ENCODE data around the gene IL15RA. TPM values are rescaled to one million over a fixed set of nuclear protein-coding genes. Genes with fewer than 3 reads are reported as not detected.

Gene IL15RA
- total RNA-seq, 1 donor from 2014 or later: 24.8 TPM

GRCh38 chr10:5958077-5958476 lies 19.3 kb downstream of the IL15RA start:
- no peak for DNase-seq (ENCODE audit: low spot score in 2 of 2)
- Histone ChIP-seq H3K4me3 (no peak overlapping the region), H3K4me1 (no peaks in the 10 kb centered on the region), H3K9me3 (no peaks in the 10 kb centered on the region), H3K27me3 (no peaks in the 10 kb centered on the region), H3K27ac (peak overlapping the region; percentile 24 to 42), H3K36me3 (peaks cover 11 to 18% of the 10 kb centered on the region in 2 donors)
- no peak for TF ChIP-seq CTCF (IDR thresholded peaks at IDR 0.05)
- intact Hi-C loops (cut with DNase I): no loop called here

- peak in 1 of 2 donors; percentile 53 for DNase-seq (ENCODE audit: low spot score in 2 of 2)
- H3K4me1 ChIP-seq: peaks cover 1 to 3% of the 10 kb centered on the region in 2 donors
- H3K27me3 ChIP-seq: no peaks in the 10 kb centered on the region
- no peak overlapping the region for H3K4me3 ChIP-seq
- intact Hi-C loops (cut with DNase I): no loop called here
- H3K36me3 ChIP-seq: peaks cover 10 to 13% of the 10 kb centered on the region in 2 donors
- H3K27ac ChIP-seq: peak overlapping the region; percentile 55 to 69
- no peaks in the 10 kb centered on the region for H3K9me3 ChIP-seq
- TF ChIP-seq CTCF (IDR thresholded peaks at IDR 0.05): no peak
Observed at GRCh38 chr10:5956146-5956936, 21.0 kb downstream of the IL15RA start.

- Histone ChIP-seq H3K36me3 (peaks cover 0 to 4% of the 10 kb centered on the region in 2 donors), H3K4me1 (peaks cover 9 to 21% of the 10 kb centered on the region in 2 donors), H3K27ac (peak overlapping the region; percentile 34 to 46), H3K27me3 (no peaks in the 10 kb centered on the region), H3K4me3 (no peak overlapping the region), H3K9me3 (no peaks in the 10 kb centered on the region)
- intact Hi-C loops (cut with DNase I): loop anchor here (5.0 kb wide), 2 partner anchors 59 to 449 kb away; no protein-coding TSS in a partner anchor
- DNase-seq (ENCODE audit: low spot score in 2 of 2): no peak
- TF ChIP-seq CTCF (IDR thresholded peaks at IDR 0.05): no peak
Observed at GRCh38 chr10:5953676-5954075, 23.7 kb downstream of the IL15RA start.

- TF ChIP-seq CTCF (IDR thresholded peaks at IDR 0.05): no peak
- intact Hi-C loops (cut with DNase I): loop anchor here (5.0 kb wide), 2 partner anchors 59 to 449 kb away; no protein-coding TSS in a partner anchor
- Histone ChIP-seq H3K27me3 (no peaks in the 10 kb centered on the region), H3K9me3 (no peaks in the 10 kb centered on the region), H3K27ac (peak overlapping the region; percentile 13 to 46), H3K4me3 (no peak overlapping the region), H3K36me3 (peaks cover 0 to 4% of the 10 kb centered on the region in 2 donors), H3K4me1 (peaks cover 9 to 21% of the 10 kb centered on the region in 2 donors)
- no peak for DNase-seq (ENCODE audit: low spot score in 2 of 2)
Observed at GRCh38 chr10:5952731-5953385, 24.5 kb downstream of the IL15RA start.

GRCh38 chr10:5951721-5952407 lies 25.5 kb downstream of the IL15RA start:
- DNase-seq (ENCODE audit: low spot score in 2 of 2): no peak
- H3K4me1 ChIP-seq: peaks cover 9 to 26% of the 10 kb centered on the region in 2 donors
- no peak overlapping the region for H3K4me3 ChIP-seq
- H3K27ac ChIP-seq: peak overlapping the region; percentile 74 to 76
- H3K36me3 ChIP-seq: peaks cover 0 to 4% of the 10 kb centered on the region in 2 donors
- no peaks in the 10 kb centered on the region for H3K27me3 ChIP-seq
- no peaks in the 10 kb centered on the region for H3K9me3 ChIP-seq
- TF ChIP-seq CTCF (IDR thresholded peaks at IDR 0.05): no peak
- intact Hi-C loops (cut with DNase I): loop anchor here (1.0 to 5.0 kb wide), 3 partner anchors 25 to 450 kb away; partner anchors contain the start of gene IL15RA
